Panc1 (cell line): ENCODE results near the gene LETM1.

ENCODE experiments used
- CTCF ChIP-seq: fragments of 450-650 bp; IDR thresholded peaks from 2 replicates; pipeline ENCODE4 v1.5.1; 2017; ENCODE audit warnings: mild to moderate bottlenecking
- SIN3A ChIP-seq: IDR thresholded peaks from 2 replicates; pipeline ENCODE4 v1.6.1; 2012; ENCODE audit warnings: low read depth, mild to moderate bottlenecking, low read length, moderate library complexity, borderline replicate concordance; ENCODE audit not compliant: insufficient read depth
- TCF7L2 ChIP-seq: IDR thresholded peaks from 2 replicates; pipeline ENCODE4 v1.6.1; 2011; ENCODE audit warnings: mild to moderate bottlenecking, low read depth, low read length, inconsistent platforms

DNA sequence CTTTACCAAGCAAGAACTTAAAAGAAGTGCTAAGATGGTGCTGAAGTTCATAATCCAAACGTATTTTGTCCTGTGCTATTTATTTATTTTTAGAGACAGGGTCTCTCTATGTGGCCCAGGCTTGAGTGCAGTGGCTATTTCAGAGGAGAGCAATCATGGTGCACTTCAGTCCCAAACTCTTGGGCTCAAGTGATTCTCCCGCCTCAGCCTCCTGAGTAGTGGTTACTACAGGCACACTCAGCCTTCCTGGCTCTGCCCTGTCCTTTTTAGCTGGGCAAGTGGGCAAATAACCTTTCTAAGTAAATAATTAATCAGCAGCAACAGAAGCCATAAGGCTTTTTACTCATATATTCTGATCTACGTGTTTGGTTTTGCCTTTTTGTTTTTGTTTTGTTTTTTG lies 17.8 kb upstream of the LETM1 start:
- TF ChIP-seq TCF7L2 (no peak), CTCF (no peak), SIN3A (no peak)
